ENCODE measurements around the gene HPSE2.

The HPSE2 gene

DNA sequence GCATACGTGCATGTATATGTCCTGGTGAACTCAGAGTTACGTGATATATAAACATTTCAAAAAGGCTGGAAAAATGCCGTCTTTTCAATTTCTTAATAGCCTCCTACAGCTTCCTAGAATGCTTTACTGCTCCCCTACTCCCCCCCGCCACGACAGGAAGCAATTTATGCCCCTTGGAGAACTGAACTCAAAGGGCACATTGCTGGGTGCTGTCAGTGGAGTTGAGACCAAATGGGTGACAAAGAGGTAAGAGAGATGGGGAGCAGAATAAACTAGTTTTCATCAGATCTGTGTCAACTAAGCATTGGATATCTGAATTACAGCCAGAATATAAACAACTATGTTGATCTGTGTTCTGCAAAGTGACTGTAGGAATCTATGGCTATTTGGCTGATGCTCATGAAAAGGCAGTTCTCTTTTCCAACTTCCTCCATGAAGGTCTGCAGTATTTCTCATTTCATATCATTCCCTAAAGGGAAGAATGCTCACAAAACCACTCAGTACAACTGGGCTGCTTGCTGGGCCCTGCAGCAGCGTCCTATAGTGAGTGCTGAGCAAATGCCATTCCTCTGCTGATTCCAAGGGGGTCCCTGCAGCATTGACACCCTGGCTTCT is 617.6 kb downstream of the HPSE2 start:
- DNase-seq (ENCODE audit: low read depth, low spot score) = no peak
- in situ Hi-C loops (cut with HindIII; ENCODE audit: low sequenced_read_pairs) = no loop called here
- no peak overlapping the region for H3K4me3 ChIP-seq (ENCODE audit: low read depth, low read length)
- TF ChIP-seq, protein P1, sequence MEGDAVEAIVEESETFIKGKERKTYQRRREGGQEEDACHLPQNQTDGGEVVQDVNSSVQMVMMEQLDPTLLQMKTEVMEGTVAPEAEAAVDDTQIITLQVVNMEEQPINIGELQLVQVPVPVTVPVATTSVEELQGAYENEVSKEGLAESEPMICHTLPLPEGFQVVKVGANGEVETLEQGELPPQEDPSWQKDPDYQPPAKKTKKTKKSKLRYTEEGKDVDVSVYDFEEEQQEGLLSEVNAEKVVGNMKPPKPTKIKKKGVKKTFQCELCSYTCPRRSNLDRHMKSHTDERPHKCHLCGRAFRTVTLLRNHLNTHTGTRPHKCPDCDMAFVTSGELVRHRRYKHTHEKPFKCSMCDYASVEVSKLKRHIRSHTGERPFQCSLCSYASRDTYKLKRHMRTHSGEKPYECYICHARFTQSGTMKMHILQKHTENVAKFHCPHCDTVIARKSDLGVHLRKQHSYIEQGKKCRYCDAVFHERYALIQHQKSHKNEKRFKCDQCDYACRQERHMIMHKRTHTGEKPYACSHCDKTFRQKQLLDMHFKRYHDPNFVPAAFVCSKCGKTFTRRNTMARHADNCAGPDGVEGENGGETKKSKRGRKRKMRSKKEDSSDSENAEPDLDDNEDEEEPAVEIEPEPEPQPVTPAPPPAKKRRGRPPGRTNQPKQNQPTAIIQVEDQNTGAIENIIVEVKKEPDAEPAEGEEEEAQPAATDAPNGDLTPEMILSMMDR (IDR thresholded peaks at IDR 0.05; ENCODE audit: low read depth, low read length) = no peak

DNA sequence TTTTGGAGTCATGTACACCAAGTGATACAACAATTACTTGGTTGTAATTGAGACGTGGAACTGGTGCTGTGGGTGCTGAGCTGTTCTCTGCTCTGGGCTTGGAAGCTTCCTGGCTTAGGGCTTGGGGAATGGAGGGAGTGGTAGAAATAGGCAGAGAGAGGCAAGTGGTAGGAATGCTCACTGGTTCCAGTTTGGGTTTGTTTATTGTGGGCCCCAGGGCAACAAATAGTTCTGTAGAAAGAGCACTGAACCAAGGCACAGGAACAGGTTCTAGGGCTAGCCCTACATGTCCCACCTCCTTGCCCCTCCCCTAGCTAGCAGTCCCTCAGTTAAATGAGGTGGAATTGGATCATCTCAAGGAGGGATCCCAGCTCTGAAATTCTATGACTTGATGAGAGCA is 622.2 kb downstream of the HPSE2 start:
- DNase-seq (ENCODE audit: low read depth, low spot score) = no peak
- in situ Hi-C loops (cut with HindIII; ENCODE audit: low sequenced_read_pairs) = no loop called here
- H3K4me3 ChIP-seq (ENCODE audit: low read depth, low read length) = no peak overlapping the region
- TF ChIP-seq, protein P1 (IDR thresholded peaks at IDR 0.05; ENCODE audit: low read depth, low read length) = no peak

DNA sequence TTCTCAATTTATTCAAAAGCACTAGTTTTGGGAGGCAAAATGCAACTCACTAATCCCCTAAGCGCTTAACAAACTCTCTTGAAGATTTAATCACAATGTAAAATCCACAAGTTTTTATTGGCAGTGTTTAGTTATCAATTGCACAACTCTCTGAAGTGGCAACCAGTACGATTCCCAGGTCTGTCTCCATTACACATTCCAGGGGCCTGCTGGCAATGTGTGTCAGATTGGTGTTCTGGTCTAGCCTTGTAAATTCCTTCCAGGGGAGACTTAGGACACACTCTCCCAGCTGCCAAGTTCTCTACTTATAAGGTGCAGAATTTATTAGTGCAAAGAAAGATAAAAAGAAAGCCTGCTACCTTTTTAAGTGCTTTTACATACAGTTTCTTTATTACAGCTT is 624.2 kb downstream of the HPSE2 start:
- in situ Hi-C loops (cut with HindIII; ENCODE audit: low sequenced_read_pairs) = no loop called here
- TF ChIP-seq, protein P1 (IDR thresholded peaks at IDR 0.05; ENCODE audit: low read depth, low read length) = no peak
- DNase-seq (ENCODE audit: low read depth, low spot score) = peak; percentile 1
- H3K4me3 ChIP-seq (ENCODE audit: low read depth, low read length) = no peak overlapping the region

DNA sequence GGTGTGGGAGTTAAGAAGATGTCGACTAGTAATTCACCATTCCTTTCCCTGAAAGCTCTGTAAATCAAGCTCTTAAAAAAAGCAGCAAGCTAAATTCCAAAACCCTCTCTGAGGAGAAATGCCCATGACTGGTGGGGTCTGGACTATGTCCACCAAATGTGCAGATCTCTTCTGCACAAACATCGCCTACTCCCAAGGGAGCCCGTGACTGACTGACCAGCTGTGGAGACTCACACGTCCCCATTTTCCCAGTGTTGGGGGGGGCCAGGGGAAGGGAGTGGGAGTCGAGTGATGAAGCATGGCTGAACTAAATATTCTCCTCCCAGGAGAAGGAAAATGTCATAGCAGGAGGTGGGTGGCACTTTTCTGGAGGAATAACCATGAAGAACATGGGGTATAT is 624.8 kb downstream of the HPSE2 start:
- TF ChIP-seq, protein P1 (IDR thresholded peaks at IDR 0.05; ENCODE audit: low read depth, low read length) = no peak
- no peak for DNase-seq (ENCODE audit: low read depth, low spot score)
- no peak overlapping the region for H3K4me3 ChIP-seq (ENCODE audit: low read depth, low read length)
- in situ Hi-C loops (cut with HindIII; ENCODE audit: low sequenced_read_pairs) = no loop called here

DNA sequence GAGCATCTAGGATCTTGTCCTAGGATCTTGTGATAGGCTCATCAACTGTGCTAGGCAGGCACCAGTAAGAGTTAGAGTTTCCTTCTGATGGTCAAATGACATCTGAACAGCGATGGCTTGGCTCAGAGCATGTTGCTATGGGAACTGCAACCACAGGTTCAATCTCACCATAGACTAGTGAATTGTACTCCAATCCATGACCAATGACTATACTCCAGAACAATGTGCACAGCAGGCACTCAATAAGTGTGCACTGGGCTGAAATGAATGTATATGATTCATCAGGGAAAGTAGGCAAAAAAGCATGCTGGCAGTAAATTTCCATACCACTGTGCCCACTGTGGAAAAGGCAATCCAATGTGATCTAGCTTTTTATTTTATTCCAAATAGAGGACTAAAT is 625.4 kb downstream of the HPSE2 start:
- peak; percentile 33 for DNase-seq (ENCODE audit: low read depth, low spot score)
- TF ChIP-seq, protein P1 (IDR thresholded peaks at IDR 0.05; ENCODE audit: low read depth, low read length) = no peak
- in situ Hi-C loops (cut with HindIII; ENCODE audit: low sequenced_read_pairs) = no loop called here
- H3K4me3 ChIP-seq (ENCODE audit: low read depth, low read length) = no peak overlapping the region

DNA sequence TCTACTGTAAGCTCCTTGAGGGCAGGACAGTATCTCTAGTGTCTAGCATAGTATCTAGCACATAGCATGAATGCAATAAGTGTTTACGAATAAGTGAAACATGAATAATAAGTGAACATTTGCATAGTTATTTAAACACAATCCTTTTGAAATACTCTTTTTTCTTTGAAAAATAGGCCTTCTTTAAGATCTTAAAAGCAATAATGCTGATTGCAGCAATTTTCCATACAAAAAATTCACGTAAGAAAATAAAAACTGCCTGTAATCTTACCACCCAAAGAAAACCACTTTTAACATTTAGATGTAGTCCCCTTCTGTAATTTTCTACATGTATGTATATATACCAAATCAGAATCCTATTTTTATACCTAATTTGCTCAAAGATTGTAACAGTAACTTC is 626.4 kb downstream of the HPSE2 start:
- in situ Hi-C loops (cut with HindIII; ENCODE audit: low sequenced_read_pairs) = no loop called here
- no peak for DNase-seq (ENCODE audit: low read depth, low spot score)
- TF ChIP-seq, protein P1 (IDR thresholded peaks at IDR 0.05; ENCODE audit: low read depth, low read length) = no peak
- H3K4me3 ChIP-seq (ENCODE audit: low read depth, low read length) = no peak overlapping the region
